Dermis blood vessel endothelial cell (primary cell): ENCODE measurements around the gene TMEM59L. TPM values are rescaled to one million over a fixed set of nuclear protein-coding genes. Genes with fewer than 3 reads are reported as not detected.
"Not testable (repeated sequence)": the region's sequence is repeated elsewhere in the genome, so short reads cannot be mapped to it uniquely, and the experiment has no call there.

Experiments used
- DNase-seq: peaks from one replicate; pipeline ENCODE4 v3.0.0; 2010
- total RNA-seq: library from RNA; depleted of rRNA; stranded (reverse); fragments of >200 nt; gene quantifications from 2 replicates; pipeline ENCODE4 v1.2.3, GENCODE V29; 2014

The TMEM59L gene
- total RNA-seq, 1 donor from 2014 or later = under 0.01 TPM

DNA sequence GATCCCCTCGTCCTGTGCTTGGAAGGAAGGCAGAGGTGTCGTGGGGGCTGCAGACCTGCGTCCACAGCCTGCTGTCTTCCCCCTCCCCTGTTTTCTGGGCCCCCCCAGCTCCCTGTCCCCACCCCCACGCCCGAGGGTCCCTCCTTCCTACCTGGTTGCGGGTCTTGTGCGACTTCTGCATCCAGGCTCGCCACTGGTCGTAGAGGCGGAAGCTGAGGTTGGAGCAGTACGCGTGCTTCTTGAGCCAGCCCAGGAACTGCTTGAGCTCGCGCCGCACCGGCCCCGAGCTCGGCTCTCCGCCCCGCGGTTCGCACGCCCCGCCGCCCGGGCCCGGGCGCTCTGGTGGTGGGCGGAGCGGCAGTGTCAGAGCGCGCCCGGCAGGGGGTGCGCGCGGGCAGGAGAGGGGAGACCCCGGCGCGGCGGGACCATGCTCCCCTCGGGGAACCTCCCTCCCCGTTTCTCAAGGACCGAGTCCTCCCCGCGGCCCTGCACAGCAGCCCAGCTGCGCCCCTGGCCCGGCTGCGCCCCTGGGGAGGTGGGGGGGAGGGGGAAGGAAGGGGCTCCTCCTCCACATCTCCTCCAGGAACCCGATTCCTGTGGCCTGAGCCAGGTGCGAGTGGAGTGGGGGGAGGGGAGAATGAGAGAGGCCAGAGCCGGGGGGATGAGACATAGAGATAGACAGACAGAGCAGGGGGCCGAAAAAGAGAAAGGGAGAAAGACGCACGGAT is 18.4 kb upstream of the TMEM59L start:
- peak; percentile 83 for DNase-seq

DNA sequence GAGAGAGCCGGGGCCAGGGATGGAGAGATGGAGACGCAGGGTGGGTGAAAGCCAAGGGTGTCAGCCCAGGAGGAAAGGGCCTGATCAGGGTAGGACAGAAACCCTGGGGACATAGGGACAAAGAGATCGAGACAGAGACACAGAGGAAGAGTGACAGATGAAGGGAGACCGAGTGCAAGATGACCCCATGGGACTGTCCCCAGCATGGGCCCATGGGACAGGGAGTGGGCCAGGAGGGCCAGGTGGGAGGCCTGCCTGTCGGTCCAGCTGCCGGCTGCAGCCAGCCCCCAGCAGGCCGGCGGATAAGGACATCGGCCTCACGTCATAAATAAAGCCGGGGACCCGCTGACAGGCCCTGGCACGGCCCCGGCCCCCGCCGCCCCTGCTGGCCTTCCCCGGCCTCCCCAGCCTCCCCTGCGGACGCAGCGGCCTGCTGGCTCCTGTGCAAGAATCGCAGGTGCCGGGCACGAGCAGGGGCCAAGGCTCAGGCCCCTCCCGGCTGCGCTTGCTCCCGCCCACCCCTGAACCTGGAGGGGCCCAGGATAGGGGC is 17.8 kb upstream of the TMEM59L start:
- no peak for DNase-seq

DNA sequence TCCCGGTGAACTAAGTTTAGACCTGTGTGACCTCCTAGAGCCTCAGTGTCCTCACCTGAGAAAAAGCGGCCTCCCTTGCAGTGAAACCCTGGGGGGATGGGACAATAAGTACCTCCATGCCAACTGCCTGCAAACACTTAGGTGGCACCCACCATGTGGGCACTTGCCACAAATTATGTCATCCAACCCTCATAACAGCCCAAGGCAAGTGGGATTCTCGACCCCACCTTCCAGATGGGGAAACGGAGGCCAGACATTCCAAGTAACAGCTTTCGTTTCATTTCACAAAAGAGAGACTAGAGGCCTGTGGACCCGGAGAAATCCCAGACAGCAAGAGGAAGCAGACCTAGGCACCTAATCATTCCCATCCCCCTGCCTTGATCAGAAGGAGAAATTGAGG is 17.2 kb upstream of the TMEM59L start:
- no peak for DNase-seq

DNA sequence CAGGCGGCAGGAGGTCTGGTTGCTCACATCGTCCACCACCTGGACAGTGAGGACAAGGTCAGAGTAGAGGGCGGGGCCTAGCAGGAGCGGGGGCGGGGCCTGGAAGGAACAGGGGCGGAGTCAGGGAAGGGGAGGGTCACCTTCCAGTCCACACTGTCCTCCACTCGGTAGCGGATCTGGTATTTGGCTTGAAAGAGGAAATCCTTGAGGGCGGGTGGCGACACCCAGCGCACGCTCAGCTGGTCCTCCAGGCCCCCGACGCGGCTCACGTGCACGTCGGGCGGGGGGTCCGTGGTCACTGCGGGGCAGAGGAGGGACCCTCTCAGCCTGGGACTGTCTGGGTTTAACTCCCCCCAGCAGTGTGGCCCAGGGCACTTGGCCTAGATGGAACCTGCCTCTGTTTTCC is 15.9 kb upstream of the TMEM59L start:
- DNase-seq = peak; percentile 52

DNA sequence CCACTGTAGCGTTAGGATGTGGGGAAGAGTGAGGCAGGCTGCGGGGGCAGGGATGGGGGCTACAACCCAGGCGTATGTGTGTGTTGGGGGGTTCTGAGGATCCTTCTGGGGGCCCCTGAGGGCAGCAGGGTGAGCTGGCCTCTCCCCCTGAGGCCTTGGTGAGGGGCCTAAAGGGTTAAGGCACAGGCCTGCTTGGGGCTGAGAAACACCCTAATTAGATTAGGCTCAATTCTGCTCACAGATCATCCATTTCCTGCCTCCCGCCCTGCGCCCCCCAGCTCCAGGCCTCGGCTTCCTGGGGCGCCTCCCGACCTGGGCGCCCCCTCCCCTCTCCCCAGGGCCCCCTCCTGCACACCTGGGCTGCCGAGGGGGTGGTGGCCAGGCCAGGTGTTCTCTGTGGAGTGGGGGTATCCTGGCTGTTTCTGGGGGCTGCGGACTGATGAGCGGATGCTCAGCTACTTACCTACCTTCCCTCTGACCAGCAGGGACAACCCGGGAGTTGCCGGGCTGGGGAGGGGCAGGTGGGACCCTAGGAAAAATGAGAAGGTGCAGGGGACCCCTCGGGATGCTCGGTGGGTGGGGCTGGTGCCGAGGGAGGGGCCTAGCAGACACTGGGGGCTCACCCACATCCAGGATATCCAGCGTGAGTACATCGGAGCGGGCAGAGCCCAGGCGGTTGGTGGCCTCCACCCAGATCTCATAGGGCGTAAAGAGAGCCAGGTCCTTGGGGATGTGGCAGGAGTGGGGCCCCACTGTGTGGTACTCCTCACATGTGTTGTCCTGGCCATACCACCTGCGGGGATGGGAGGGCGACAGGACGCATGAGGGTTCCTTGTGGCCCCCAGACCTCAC is 14.6 kb upstream of the TMEM59L start:
- no peak for DNase-seq

DNA sequence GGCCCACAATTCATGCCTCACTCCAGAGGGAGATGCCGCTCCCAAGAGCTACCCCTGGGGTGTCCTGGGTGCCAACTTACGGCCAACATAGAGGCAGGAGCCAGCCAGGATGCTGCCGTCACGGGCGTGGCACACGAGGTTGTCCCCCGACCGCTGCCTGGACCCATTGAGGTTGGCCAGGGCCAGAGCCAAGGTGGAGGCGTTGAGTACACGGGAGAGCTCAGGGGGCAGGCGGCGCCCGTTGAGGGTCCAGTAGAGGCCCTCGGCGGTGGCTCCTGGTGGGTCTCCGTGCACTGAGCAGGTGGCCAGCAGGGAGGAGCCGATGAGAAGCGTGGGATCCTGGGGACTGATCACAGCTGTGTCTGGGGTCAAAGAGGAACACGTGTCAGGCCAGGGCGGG is 13.2 kb upstream of the TMEM59L start:
- DNase-seq = no peak

DNA sequence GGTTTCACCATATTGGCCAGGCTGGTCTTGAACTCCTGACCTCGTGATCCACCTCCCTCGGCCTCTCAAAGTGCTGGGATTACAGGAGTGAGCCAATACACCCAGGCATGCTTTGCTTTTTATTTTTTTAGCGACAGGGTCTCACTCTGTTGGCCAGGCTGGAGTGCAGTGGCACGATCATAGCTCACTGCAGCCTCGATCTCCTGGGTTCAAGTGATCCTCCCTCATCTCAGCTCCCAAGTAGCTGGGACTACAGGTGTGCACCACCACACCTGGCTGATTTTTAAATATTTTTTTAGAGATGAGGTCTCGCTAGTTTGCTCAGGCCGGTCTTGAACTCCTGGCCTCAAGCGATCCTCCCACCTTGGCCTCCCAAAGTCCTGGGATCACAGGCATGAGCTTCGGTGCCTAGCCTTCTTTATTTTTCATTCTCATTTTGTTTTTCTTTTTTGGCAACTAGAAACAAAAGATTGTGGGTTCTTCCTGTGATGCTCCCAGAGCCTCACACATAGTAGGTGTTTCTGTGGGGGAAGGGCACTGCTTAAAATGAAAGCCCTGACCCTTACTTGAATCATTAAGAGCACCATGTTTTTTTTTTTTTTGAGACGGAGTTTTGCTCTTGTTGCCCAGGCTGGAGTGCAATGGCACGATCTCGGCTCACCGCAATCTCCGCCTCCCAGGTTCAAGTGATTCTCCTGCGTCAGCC is 11.8 kb upstream of the TMEM59L start:
- not testable (repeated sequence) for DNase-seq

DNA sequence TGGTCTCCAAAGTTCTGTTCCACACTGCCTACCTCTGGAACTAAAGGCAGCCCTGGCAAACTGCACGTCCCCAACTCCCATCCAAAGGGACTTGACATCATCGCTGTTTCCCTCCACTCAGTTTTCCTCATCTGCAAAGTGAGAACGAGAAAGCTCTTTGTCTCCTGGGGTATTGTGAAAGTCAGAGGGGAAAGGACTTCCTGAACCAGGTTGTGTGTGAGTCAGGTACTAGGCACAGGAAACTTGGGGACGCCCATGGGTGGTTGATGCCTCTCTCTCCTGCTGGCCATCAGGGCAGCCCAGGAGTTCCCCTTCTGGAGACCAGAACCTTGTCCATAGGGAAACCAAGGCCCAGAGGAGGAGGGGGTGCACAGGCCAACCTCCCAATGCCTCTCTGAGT is 10.8 kb upstream of the TMEM59L start:
- no peak for DNase-seq

DNA sequence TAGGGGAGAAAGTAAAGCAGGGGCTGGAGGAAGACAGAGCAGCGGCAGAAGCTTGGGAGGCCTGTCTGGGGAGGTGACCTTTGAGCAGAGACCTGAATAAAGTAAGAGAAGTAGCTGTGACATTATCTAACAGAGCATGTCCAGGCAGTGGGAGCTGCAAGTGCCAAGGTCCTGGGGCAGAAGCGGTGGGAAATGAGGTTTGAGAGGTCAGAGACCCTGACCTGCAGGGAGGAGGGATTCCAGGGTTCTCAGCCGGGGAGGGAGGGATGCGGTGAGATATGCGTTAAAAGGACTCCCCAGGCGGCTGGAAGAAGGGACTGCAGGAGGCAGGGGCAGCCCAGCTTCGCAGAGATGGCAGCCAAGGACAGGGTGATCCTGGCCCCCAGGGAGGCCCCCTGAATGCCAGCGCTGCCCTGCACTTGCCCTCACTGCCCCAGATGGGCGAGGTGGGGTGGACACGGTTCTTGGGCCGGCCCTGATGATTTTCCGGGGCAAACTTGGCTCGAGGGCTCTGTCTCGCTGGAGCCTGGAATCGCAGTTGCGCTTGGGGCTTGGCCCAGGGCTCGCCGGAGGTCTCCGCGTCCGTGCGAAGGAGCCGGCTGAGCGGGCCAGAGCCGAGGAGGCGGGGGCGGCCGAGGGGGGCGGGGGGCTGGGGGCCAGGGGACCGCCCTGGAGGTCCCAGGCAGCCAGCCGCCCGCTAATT is 9.3 kb upstream of the TMEM59L start:
- peak; percentile 43 for DNase-seq

DNA sequence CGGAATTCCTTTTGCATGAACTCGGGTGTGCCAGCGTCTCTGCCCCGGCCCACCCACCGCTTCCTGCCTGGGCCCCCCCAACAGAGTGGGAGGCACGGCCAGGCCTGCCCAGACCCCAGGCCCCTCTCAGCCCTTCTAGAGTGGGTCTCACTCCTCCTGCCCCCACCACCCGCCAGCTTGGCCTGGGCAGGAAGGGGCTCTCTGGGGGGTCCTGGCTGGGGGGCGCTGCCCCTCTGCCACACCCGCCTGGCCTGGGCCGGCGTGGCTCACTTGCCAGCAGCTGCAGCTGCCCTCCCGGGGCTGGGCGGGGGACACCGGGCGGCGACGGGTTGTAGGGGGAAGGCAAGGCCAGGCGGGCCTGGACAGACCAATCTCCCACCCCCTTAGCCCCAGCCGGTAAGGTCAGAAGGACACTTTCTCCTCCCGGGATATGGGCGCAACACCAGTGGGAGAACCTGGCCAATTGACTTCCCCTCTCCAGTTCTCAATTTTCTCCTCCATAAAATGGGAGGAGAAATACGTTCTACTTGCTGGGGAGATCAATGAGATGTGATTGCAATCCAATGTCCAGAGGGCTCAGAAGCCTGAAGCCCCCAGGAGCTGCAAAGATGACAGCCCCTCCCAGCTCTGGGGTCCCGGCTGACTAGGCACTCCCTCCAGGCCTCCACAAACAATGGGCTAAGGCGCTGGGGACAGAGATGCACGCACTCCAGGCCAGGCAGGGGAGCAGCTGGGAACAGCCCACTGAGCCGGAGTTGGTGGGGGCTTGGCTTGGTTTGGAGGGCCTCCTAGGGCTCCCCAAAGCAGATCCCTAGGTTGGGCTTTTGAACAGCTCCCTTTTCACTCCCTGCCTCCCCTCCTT is 8.5 kb upstream of the TMEM59L start:
- no peak for DNase-seq

DNA sequence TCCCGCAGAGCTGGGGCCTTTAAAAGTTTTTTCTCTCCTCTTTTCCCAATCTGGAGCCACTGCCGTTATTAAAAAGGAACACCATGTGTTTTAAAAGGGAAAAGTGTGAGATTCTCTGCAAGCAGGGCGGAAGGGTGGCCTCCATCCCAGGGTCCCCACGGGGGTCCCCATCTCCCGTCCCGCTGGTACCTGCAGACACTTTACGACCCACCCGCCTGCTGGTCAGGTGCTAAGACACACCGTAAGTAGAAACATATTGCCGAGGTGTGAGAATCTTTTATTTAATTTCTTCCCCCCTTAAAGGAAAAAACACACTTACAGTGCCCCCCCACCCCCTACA is 7.9 kb upstream of the TMEM59L start:
- no peak for DNase-seq

DNA sequence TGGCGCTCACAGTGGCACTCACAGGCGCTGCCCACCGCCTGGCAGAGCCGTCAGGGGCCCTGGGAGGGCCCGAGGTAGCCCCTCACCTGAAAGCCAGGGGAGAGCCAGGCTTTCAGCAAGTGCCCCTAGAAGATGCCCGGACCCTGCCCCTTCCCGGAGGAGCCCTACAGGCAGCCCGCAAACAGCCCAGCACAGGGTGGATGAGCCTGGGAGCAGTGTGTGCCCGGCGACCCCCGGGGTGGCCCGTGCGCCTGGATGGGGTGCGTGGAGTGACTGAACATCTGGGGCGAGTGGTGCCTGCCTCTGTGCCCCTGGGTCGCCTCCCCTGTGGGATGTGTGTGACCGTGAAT is 7.5 kb upstream of the TMEM59L start:
- DNase-seq = no peak

DNA sequence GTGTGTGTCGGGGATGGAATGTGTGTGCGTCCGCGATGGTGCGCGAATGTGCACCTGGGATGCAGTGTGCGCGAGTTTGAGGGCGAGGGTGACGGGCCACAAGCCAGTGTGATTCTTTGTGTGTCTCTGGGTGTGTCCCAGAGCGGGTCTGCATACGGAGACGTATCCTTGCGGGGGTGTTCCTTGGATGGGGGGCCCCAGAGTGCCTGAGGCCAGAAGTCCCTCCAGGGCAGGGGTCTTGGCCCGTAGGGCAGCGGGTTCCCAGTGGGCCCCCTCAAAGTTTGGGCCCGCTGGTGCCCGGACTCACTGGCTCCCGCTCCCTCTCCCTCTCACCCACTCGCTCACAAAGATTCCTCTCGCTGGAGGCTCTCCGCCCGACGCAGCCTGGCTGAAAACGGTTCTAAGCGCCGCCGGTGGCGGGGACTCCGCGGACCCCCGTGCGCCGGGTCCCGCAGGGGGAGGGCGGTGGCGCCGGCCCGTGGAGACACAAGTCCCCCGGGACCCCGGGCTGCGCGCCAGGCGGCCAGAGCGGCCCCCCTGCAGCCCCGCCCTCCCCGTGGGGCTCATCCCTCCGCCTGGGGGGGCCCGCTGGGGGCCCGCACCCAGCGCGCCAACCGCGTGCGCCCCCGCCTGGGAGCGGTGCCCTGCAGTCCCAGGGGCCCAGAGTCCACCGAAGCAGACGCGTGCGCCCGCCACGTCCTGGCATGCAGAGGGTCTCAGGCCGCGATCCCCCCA is 7.0 kb upstream of the TMEM59L start:
- no peak for DNase-seq

DNA sequence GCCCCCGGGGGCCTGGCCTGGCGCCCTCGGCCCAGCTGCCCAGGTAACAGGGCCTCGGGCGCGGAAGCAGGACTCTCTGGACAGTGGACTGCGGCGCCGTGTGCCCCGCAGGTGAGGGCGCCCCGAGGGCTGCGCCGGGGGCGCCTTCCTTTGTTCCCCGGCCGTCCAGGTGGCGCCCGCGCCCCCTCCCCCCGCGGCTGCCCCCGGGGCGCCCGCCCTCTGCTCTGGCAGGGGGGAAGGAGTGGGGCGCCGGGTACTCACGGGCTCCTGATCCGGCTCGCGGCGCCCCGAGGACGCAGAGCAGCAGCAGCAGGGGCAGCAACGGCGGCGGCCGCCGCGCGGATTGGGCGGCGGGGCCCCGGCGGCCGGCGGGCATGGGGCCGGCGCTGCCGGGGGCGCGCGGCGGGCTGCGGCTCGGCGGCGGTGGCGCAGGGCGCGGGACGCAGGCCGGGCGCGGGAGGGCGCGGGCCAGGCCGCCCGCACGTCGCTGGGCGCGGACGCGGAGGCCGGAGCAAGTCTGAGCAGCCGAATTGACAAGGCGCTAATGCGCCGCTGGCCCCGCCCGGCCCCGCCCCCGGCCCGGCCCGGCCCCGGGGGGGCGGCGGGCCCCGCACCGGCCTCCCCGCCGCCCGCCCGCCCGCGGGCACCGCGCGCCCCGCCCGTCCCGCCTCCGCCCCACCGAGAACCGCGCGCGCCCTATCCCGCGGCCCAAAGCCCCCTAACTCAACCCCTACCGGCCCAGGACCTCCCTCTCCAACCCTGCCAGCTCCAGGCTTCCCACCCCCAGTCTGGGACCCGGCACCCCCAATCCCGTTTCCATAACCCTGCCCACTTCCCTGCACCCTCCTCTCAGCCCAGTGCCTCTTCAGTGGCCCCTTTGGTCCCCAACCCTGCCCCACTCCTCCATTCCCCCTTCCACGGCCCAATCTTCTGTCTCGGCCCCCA is 6.1 kb upstream of the TMEM59L start, which contains the start of gene CRLF1:
TSS of gene CRLF1 (minus strand) at position 519 of the 945 bp plus-strand sequence. CDS start at position 376, 143 bp downstream.
- DNase-seq = no peak

DNA sequence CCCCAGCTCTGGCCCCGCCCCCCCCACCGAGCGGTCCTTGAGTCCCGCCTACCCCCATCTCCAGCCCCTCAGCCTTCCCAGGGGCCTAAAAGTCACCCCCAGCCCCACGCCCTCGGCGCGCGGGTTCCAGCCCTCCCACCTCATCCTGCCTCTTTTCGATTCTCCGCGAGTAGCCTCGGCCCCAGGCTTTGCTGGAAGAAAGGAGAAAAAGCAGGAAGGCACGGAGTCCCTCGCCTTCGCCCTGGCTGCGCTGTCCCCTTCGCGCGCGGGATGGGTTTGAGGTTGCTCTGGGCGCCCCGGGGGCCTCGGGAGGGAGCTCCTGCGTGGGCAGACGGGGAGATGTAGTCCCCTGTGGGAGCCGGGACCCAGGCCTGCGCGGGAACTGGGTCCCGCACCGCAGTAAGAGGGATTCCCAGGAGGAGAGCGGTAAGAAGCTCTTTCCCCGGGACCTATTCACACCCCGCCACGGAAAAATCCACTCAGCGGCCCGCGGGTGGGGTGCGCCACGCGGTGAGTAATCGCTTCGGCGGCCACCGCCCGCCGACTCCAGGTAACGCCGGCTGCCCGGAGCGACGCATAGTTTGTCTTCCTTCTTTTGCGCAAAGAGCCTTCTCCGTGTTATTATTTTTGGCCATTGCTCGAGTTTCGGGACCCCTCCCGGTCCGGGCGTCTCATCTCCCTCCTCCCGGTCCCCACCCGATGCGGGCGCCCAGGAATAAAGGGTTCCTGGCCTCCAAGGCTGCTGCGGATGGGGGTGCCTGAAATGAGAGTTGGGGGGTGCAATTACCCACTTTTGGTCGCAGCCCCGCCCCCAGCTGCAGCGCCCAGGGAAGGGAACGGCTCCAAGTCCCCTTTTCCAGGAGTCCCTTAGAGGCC is 5.2 kb upstream of the TMEM59L start:
- no peak for DNase-seq

DNA sequence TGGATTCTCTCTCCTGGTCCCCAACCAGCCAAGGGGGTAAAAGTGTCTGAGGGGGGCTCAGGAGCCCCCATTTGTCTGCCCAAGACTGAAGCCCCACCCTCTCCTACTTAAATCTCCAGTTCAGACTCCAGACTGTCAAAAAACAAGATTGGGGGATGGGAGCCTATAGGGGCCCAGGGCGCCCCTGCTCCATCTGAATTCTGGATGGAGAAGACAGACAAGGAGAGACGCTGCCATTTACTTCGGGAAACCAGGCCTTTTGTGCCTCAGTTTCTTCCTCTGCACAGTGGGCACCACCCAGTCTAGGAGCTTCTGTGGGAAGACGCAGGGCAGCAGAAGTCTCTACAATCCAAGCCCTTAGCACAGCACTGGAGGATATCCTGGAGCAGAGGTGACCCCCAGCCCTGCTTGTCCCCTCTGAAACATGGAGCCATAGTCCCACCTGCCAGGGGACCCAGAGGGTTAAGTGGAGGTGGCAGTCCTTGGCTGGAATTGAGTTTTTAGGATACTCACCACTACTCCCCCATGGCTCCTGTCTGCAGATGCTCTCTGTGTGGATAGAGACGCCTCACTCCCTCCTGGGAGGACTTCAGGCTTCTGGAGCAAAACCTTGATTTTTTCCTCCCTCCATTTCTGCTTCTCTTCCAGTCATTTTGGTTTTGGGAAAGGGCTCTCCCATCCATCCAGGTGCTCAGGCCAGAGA is 4.4 kb upstream of the TMEM59L start:
- DNase-seq = no peak

DNA sequence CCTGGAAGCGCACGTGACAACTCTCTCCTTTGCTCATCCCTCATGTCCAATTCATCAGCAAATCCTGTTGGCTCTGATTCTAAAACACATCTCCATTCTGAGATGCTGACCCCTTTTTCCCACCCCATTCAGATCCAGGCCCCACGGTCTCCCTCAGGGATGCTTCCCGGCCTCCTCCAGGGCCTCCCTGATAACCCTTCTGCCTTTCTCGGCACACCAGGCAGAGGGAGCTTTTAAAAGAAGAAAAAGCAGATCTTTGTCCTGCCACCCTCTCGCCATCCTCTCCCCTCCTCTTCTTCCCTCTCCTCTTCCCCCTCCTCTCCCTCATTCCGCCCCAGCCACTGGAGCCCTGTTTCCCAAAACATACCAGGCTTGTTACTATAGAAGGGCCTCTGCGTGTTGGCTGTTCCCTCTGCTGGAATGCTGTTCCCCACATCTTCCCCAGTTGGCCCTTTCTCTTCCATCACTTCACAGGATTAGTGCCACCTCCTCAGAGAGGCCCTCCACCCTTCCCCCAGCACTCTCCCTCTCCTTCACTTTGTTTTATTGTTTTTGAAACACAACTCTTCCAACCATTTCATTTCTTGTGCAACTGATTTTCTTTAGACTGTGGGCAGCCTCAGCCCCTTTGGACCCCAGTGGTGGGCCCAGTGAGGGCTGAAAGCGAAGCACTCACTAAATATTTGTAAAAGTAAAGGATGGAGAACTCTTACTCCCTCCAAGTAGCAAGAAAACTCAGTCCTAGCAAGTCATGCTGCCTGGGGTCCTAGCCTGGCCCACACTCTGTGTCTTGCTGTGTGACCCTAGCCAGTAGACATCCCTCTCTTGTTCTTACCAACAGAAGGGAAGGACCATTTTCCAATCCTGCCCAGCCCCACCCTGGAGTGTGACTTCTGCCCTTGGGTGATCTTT is 3.6 kb upstream of the TMEM59L start:
- DNase-seq = no peak
